GM19372 (cell line): ENCODE measurements around the gene NTN1.

Experiments
- ATAC-seq: cut with Tn5 transposase; IDR thresholded peaks from one replicate; pipeline ENCODE4 v1.9.1; 2021; ENCODE audit warnings: mild to moderate bottlenecking, low read depth, moderate library complexity; ENCODE audit not compliant: unreplicated experiment

NTN1 gene

GRCh38 chr17:9258115-9259015, 237.1 kb downstream of the NTN1 start:
- ATAC-seq: no peak

GRCh38 chr17:9259419-9259818, 238.1 kb downstream of the NTN1 start:
- no peak for ATAC-seq

GRCh38 chr17:9261081-9262012, 240.0 kb downstream of the NTN1 start:
- no peak for ATAC-seq

- ATAC-seq: no peak
Measured at GRCh38 chr17:9266031-9266680, 244.8 kb downstream of the NTN1 start.

GRCh38 chr17:9266697-9267117, 245.4 kb downstream of the NTN1 start:
- ATAC-seq: no peak

GRCh38 chr17:9268546-9268945, 247.2 kb downstream of the NTN1 start:
- ATAC-seq: no peak

GRCh38 chr17:9269350-9270035, 248.2 kb downstream of the NTN1 start:
- ATAC-seq: no peak

GRCh38 chr17:9270921-9271320, 249.6 kb downstream of the NTN1 start:
- no peak for ATAC-seq

- no peak for ATAC-seq
Measured at GRCh38 chr17:9271989-9272388, 250.7 kb downstream of the NTN1 start.

GRCh38 chr17:9272501-9273200, 251.3 kb downstream of the NTN1 start:
- no peak for ATAC-seq

- ATAC-seq: no peak
Measured at GRCh38 chr17:9273428-9274391, 252.4 kb downstream of the NTN1 start.

GRCh38 chr17:9274973-9275372, 253.7 kb downstream of the NTN1 start:
- ATAC-seq: no peak

GRCh38 chr17:9279893-9280292, 258.6 kb downstream of the NTN1 start:
- no peak for ATAC-seq

GRCh38 chr17:9283909-9284308, 262.6 kb downstream of the NTN1 start:
- ATAC-seq: no peak

- ATAC-seq: no peak
Measured at GRCh38 chr17:9284884-9285283, 263.6 kb downstream of the NTN1 start.

- no peak for ATAC-seq
Measured at GRCh38 chr17:9285602-9286427, 264.5 kb downstream of the NTN1 start.

GRCh38 chr17:9286434-9286833, 265.1 kb downstream of the NTN1 start:
- ATAC-seq: no peak

GRCh38 chr17:9287306-9287705, 266.0 kb downstream of the NTN1 start:
- no peak for ATAC-seq
